Fibroblast of lung (primary cell): Measurements from ENCODE around the gene PLA2G7. TPM values are rescaled to one million over a fixed set of nuclear protein-coding genes. Genes with fewer than 3 reads are reported as not detected.
"Not testable (repeated sequence)": the region's sequence is repeated elsewhere in the genome, so short reads cannot be mapped to it uniquely, and the experiment has no call there.

ENCODE experiments used
- DNase-seq, 2 donors: peaks; one replicate each; pipeline versions ENCODE4 v3.0.0 to v3.0.0-alpha.2; 2010; ENCODE audit warnings: low read depth in 2 of 2
- H2AFZ ChIP-seq: 2 replicates; pipeline ENCODE4 v1.5.1; 2012; ENCODE audit warnings: low read length, control low read depth, inconsistent platforms
- H3K27ac ChIP-seq: 2 replicates; pipeline ENCODE4 v1.5.1; 2011; ENCODE audit warnings: low read length, control low read depth; ENCODE audit not compliant: insufficient read depth
- H3K27me3 ChIP-seq: 2 replicates; pipeline ENCODE4 v1.5.1; 2011; ENCODE audit warnings: mild to moderate bottlenecking, low read length; ENCODE audit not compliant: control insufficient read depth, insufficient read depth
- H3K36me3 ChIP-seq: 2 replicates; pipeline ENCODE4 v1.5.1; 2011; ENCODE audit warnings: low read length; ENCODE audit not compliant: control insufficient read depth, insufficient read depth
- H3K4me1 ChIP-seq: 2 replicates; pipeline ENCODE4 v1.5.1; 2011; ENCODE audit warnings: low read length; ENCODE audit not compliant: control insufficient read depth, insufficient read depth; ENCODE audit errors: extremely low read depth
- H3K4me2 ChIP-seq: 2 replicates; pipeline ENCODE4 v1.5.1; 2011; ENCODE audit warnings: low read length, control low read depth; ENCODE audit not compliant: insufficient read depth; ENCODE audit errors: extremely low read depth
- H3K4me3 ChIP-seq, 4 experiments: fragments of 200-600 bp in 1 of 4; sonication (generic) in 1 of 4; replicated peaks in 1 of 4; 2 replicates each; pipeline ENCODE4 v1.5.1; 2011 to 2016; ENCODE audit warnings: low read length in 4 of 4, low read depth in 3 of 4, mild to moderate bottlenecking in 3 of 4, control low read depth in 2 of 4, inconsistent platforms in 1 of 4, mixed read lengths in 1 of 4; ENCODE audit not compliant: insufficient read depth in 1 of 4; ENCODE audit errors: control extremely low read depth in 1 of 4
- H3K79me2 ChIP-seq: 2 replicates; pipeline ENCODE4 v1.5.1; 2012; ENCODE audit warnings: mild to moderate bottlenecking, low read length, inconsistent platforms; ENCODE audit not compliant: control insufficient read depth, insufficient read depth
- H3K9ac ChIP-seq: 2 replicates; pipeline ENCODE4 v1.5.1; 2011; ENCODE audit warnings: mild to moderate bottlenecking, low read length, control low read depth; ENCODE audit not compliant: insufficient read depth
- H3K9me3 ChIP-seq: 2 replicates; pipeline ENCODE4 v1.5.1; 2012; ENCODE audit warnings: low read depth, low read length; ENCODE audit not compliant: control insufficient read depth, insufficient read depth
- H4K20me1 ChIP-seq: 2 replicates; pipeline ENCODE4 v1.5.1; 2011; ENCODE audit warnings: low read length; ENCODE audit not compliant: control insufficient read depth, insufficient read depth; ENCODE audit errors: extremely low read depth
- EZH2 ChIP-seq: IDR thresholded peaks from 2 replicates; pipeline ENCODE4 v1.5.1; 2012; ENCODE audit warnings: low read length, control low read depth, mild to moderate bottlenecking; ENCODE audit errors: missing control alignments
- polyA plus RNA-seq, 2 donors: library from polyadenylated mRNA; depleted of rRNA in 1 of 2; stranded (reverse) in 1 of 2; unstranded in 1 of 2; fragments of >200 nt; gene quantifications; 2 replicates each; pipeline ENCODE4 v1.2.1, GENCODE V29; 2011 to 2012; ENCODE audit warnings: missing spikeins in 1 of 2
- total RNA-seq: library from RNA; depleted of rRNA; stranded (reverse); fragments of >200 nt; gene quantifications from 2 replicates; pipeline ENCODE4 v1.2.1, GENCODE V29; 2014
- TF ChIP-seq, protein P1 (sequence below), 2 donors: IDR thresholded peaks in 1 of 2; conservative IDR thresholded peaks in 1 of 2; 1 replicate in 1 of 2; 2 replicates in 1 of 2; pipeline ENCODE4 v1.5.1; 2011 to 2012; ENCODE audit warnings: low read length in 2 of 2, control low read depth in 1 of 2, inconsistent platforms in 1 of 2, low read depth in 1 of 2, mild to moderate bottlenecking in 1 of 2

The PLA2G7 gene
- total and polyA plus RNA-seq, 2 donors (not counting 1 experiment from before 2014, with no cell fraction given), result not detected

DNA sequence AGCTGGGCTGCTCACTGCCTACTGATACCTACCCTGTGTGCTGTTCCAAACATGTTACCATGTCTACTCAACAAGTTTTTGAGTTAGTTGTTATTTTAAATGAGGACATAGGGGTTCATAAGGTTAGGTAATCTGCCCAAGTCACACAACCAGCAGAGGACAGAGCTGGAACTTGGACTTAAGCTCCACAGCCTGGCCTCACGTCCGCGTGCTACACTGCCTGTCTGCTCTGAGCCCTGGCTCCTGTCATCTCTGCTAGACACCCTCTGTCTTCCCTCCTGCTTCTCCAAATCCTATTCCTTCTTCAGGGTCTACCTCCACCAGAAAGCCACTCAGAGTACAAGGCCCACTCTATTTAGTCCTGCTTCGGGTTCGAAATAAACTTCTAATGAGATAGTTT is 29.8 kb upstream of the PLA2G7 start:
- Histone ChIP-seq H2AFZ (no peak overlapping the region), H3K4me1 (no peaks in the 10 kb centered on the region), H3K9me3 (no peaks in the 10 kb centered on the region), H3K27ac (no peak overlapping the region), H3K9ac (no peak overlapping the region), H3K4me2 (no peak overlapping the region), H3K36me3 (no peaks in the 10 kb centered on the region), H4K20me1 (no peaks in the 10 kb centered on the region), H3K79me2 (no peaks in the 10 kb centered on the region), H3K27me3 (no peaks in the 10 kb centered on the region), H3K4me3 (no peak overlapping the region)
- TF ChIP-seq, protein P1, sequence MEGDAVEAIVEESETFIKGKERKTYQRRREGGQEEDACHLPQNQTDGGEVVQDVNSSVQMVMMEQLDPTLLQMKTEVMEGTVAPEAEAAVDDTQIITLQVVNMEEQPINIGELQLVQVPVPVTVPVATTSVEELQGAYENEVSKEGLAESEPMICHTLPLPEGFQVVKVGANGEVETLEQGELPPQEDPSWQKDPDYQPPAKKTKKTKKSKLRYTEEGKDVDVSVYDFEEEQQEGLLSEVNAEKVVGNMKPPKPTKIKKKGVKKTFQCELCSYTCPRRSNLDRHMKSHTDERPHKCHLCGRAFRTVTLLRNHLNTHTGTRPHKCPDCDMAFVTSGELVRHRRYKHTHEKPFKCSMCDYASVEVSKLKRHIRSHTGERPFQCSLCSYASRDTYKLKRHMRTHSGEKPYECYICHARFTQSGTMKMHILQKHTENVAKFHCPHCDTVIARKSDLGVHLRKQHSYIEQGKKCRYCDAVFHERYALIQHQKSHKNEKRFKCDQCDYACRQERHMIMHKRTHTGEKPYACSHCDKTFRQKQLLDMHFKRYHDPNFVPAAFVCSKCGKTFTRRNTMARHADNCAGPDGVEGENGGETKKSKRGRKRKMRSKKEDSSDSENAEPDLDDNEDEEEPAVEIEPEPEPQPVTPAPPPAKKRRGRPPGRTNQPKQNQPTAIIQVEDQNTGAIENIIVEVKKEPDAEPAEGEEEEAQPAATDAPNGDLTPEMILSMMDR (conservative IDR thresholded peaks at IDR 0.05 in 1 of 2, IDR thresholded peaks at IDR 0.05 in 1 of 2; ENCODE audit: low read depth in 1 of 2, low read length in 2 of 2), result no peak
- no peak for TF ChIP-seq EZH2
- no peak for DNase-seq

DNA sequence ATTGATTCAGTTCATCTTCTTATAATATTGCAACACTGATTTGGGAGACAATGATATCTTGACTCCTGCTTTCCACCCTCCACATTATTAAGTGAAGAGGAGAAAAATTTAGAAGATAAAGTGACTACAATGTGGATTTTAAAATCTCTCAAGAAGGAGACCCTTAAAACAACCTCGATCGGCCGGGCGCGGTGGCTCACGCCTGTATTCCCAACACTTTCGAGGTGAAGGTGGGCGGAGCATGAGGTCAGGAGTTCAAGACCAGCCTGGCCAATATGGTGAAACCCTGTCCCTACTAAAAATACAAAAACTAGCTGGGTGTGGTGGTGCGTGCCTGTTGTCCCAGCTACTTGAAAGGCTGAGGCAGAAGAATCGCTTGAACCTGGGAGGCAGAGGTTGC is 29.1 kb upstream of the PLA2G7 start:
- not testable (repeated sequence) for H3K4me3 ChIP-seq, H3K4me2 ChIP-seq, H4K20me1 ChIP-seq, DNase-seq, H3K27me3 ChIP-seq, H3K4me1 ChIP-seq, H3K27ac ChIP-seq, H3K36me3 ChIP-seq, H2AFZ ChIP-seq, H3K79me2 ChIP-seq, H3K9ac ChIP-seq, H3K9me3 ChIP-seq

GRCh38 chr6:46763466-46763865 is 28.3 kb upstream of the PLA2G7 start:
- H3K4me2 ChIP-seq, result no peak overlapping the region
- DNase-seq, result no peak
- H3K4me1 ChIP-seq, result no peaks in the 10 kb centered on the region
- H3K27ac ChIP-seq, result no peak overlapping the region
- no peak overlapping the region for H3K4me3 ChIP-seq
- no peak overlapping the region for H2AFZ ChIP-seq
- no peaks in the 10 kb centered on the region for H3K79me2 ChIP-seq
- no peak overlapping the region for H3K9ac ChIP-seq
- H4K20me1 ChIP-seq, result no peaks in the 10 kb centered on the region
- H3K27me3 ChIP-seq, result no peaks in the 10 kb centered on the region
- H3K36me3 ChIP-seq, result no peaks in the 10 kb centered on the region
- TF ChIP-seq, protein P1 (conservative IDR thresholded peaks at IDR 0.05 in 1 of 2, IDR thresholded peaks at IDR 0.05 in 1 of 2; ENCODE audit: low read depth in 1 of 2, low read length in 2 of 2), result no peak
- no peak for TF ChIP-seq EZH2
- no peaks in the 10 kb centered on the region for H3K9me3 ChIP-seq

DNA sequence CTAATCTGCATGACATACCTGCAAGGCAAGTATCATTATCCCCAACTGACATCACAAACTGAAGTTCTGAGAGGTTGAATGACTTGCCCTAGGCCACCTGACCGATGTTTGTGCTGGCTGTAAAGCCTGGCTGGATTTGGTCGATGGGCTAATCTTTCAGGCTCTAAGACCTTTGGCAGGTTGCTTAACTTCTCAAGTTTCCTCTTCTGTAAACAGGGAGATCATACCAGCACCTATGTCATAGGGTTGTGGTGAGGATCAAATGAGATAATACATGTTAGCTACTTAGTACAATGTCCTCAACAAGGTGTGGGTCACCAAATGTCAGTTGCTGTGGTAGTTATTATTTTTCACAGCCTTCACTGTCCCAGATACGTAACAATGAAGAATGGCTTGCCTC is 25.8 kb upstream of the PLA2G7 start:
- no peaks in the 10 kb centered on the region for H3K36me3 ChIP-seq
- H2AFZ ChIP-seq, result no peak overlapping the region
- no peak for DNase-seq
- H3K4me3 ChIP-seq, result no peak overlapping the region
- no peak overlapping the region for H3K4me2 ChIP-seq
- H3K27me3 ChIP-seq, result no peaks in the 10 kb centered on the region
- H3K27ac ChIP-seq, result no peak overlapping the region
- no peaks in the 10 kb centered on the region for H3K9me3 ChIP-seq
- H3K79me2 ChIP-seq, result no peaks in the 10 kb centered on the region
- H3K9ac ChIP-seq, result no peak overlapping the region
- H3K4me1 ChIP-seq, result no peaks in the 10 kb centered on the region
- no peaks in the 10 kb centered on the region for H4K20me1 ChIP-seq
- TF ChIP-seq, protein P1 (conservative IDR thresholded peaks at IDR 0.05 in 1 of 2, IDR thresholded peaks at IDR 0.05 in 1 of 2; ENCODE audit: low read depth in 1 of 2, low read length in 2 of 2), result no peak
- TF ChIP-seq EZH2, result no peak
